Cardiac fibroblast (primary cell): ENCODE data around the gene CISD1.
"Not testable (repeated sequence)": the region's sequence is repeated elsewhere in the genome, so short reads cannot be mapped to it uniquely, and the experiment has no call there.

Experiments used
- DNase-seq, 2 donors: peaks; one replicate each; pipeline versions ENCODE4 v3.0.0 to v3.0.0-alpha.2; 2010; ENCODE audit warnings: low read depth in 2 of 2
- H3K4me3 ChIP-seq, 2 donors: replicated peaks in 1 of 2; 1 replicate in 1 of 2; 2 replicates in 1 of 2; pipeline ENCODE4 v1.5.1; 2011; ENCODE audit warnings: low read depth in 2 of 2, low read length in 2 of 2, mild to moderate bottlenecking in 2 of 2, moderate library complexity in 1 of 2
- CTCF ChIP-seq: IDR thresholded peaks from one replicate; pipeline ENCODE4 v1.5.1; 2011; ENCODE audit warnings: low read depth, mild to moderate bottlenecking, low read length, inconsistent platforms

The CISD1 gene

GRCh38 chr10:58268946-58269781 lies at the start of gene CISD1:
Gene CISD1 (plus strand): TSS chr10:58269162. CDS start chr10:58269274, 112 bp downstream.
- TF ChIP-seq CTCF, result no peak
- DNase-seq, result peak; percentile 100
- H3K4me3 ChIP-seq, result peak within 1 kb of the TSS; percentile 80 to 83

- no peak overlapping the region for H3K4me3 ChIP-seq
- no peak for TF ChIP-seq CTCF
- peak in 1 of 2 donors; percentile 5 for DNase-seq
These were observed 49.1 kb upstream of the CISD1 start for GRCh38 chr10:58219875-58220274.

- no peak overlapping the region for H3K4me3 ChIP-seq
- DNase-seq, result peak; percentile 31 to 72
- no peak for TF ChIP-seq CTCF
These were observed 48.1 kb upstream of the CISD1 start for GRCh38 chr10:58220769-58221451.

GRCh38 chr10:58225654-58226053 lies 43.3 kb upstream of the CISD1 start:
- no peak for TF ChIP-seq CTCF
- H3K4me3 ChIP-seq, result no peak overlapping the region

GRCh38 chr10:58229856-58230255 lies 39.1 kb upstream of the CISD1 start:
- not testable (repeated sequence) for H3K4me3 ChIP-seq

More at GRCh38 chr10:58225654-58226053, 43.3 kb upstream of the CISD1 start:
- no peak for DNase-seq

GRCh38 chr10:58237014-58237834 lies 31.7 kb upstream of the CISD1 start:
- TF ChIP-seq CTCF, result no peak
- peak; percentile 90 to 96 for DNase-seq
- H3K4me3 ChIP-seq, result no peak overlapping the region

More at GRCh38 chr10:58229856-58230255, 39.1 kb upstream of the CISD1 start:
- DNase-seq, result not testable (repeated sequence)
